Mesendoderm (in vitro differentiated cells): ENCODE results near the gene NLRC5.

Experiments used
- DNase-seq: peaks from one replicate; pipeline ENCODE4 v3.0.0; 2013
- H2AK5ac ChIP-seq: 2 replicates; pipeline ENCODE4 v1.6.1; 2013; ENCODE audit warnings: low read length, inconsistent platforms
- H2BK120ac ChIP-seq: 2 replicates; pipeline ENCODE4 v1.6.1; 2013; ENCODE audit warnings: low read depth, mild to moderate bottlenecking, low read length, moderate library complexity, mixed read lengths
- H2BK15ac ChIP-seq: replicated peaks from 2 replicates; pipeline ENCODE4 v1.6.1; 2013; ENCODE audit warnings: low read depth, mild to moderate bottlenecking, moderate library complexity
- H2BK5ac ChIP-seq: 2 replicates; pipeline ENCODE4 v1.6.1; 2013; ENCODE audit warnings: low read length, inconsistent platforms
- H3K18ac ChIP-seq: 2 replicates; pipeline ENCODE4 v1.6.1; 2013; ENCODE audit warnings: mild to moderate bottlenecking, low read length, mixed read lengths
- H3K23ac ChIP-seq: one replicate; pipeline ENCODE4 v1.6.1; 2013; ENCODE audit warnings: low read length
- H3K27ac ChIP-seq: 2 replicates; pipeline ENCODE4 v1.5.1; 2013; ENCODE audit warnings: low read depth, mild to moderate bottlenecking, inconsistent platforms, low read length, moderate library complexity
- H3K27me3 ChIP-seq: 2 replicates; pipeline ENCODE4 v1.6.1; 2013; ENCODE audit warnings: low read length, control low read depth, mild to moderate bottlenecking, inconsistent platforms; ENCODE audit not compliant: insufficient read depth, poor library complexity
- H3K36me3 ChIP-seq: 2 replicates; pipeline ENCODE4 v1.6.1; 2013; ENCODE audit warnings: low read length, inconsistent platforms; ENCODE audit not compliant: control insufficient read depth, insufficient read depth
- H3K4ac ChIP-seq: one replicate; pipeline ENCODE4 v1.6.1; 2013; ENCODE audit warnings: low read depth, mild to moderate bottlenecking, low read length, moderate library complexity
- H3K4me1 ChIP-seq: 2 replicates; pipeline ENCODE4 v1.6.1; 2013; ENCODE audit warnings: low read depth, low read length, inconsistent platforms; ENCODE audit not compliant: control insufficient read depth
- H3K4me2 ChIP-seq: 2 replicates; pipeline ENCODE4 v1.6.1; 2013; ENCODE audit warnings: low read length
- H3K4me3 ChIP-seq: 2 replicates; pipeline ENCODE4 v1.5.1; 2013; ENCODE audit warnings: mild to moderate bottlenecking, low read length
- H3K56ac ChIP-seq: one replicate; pipeline ENCODE4 v1.6.1; 2013; ENCODE audit warnings: low read length
- H3K79me1 ChIP-seq: 2 replicates; pipeline ENCODE4 v1.6.1; 2013; ENCODE audit warnings: low read length, inconsistent platforms
- H3K79me2 ChIP-seq: 2 replicates; pipeline ENCODE4 v1.6.1; 2013; ENCODE audit warnings: mild to moderate bottlenecking, low read length; ENCODE audit not compliant: control insufficient read depth, insufficient read depth
- H3K9ac ChIP-seq: 2 replicates; pipeline ENCODE4 v1.6.1; 2013; ENCODE audit warnings: low read length, inconsistent platforms
- H4K5ac ChIP-seq: one replicate; pipeline ENCODE4 v1.6.1; 2013; ENCODE audit warnings: low read length
- H4K8ac ChIP-seq: one replicate; pipeline ENCODE4 v1.6.1; 2013; ENCODE audit warnings: low read depth, mild to moderate bottlenecking, control low read depth, low read length, moderate library complexity
- WGBS: extraction: QIAGEN DNeasy Blood & Tissue Kit; methylation state at CpG from one replicate; pipeline ENCODE4 v1.1.7; 2013; ENCODE audit warnings: low lambda C conversion rate, missing lambda C conversion rate; ENCODE audit not compliant: insufficient coverage; ENCODE audit errors: extremely low coverage; 5-methylcytosine and 5-hydroxymethylcytosine counted together

NLRC5 gene

GRCh38 chr16:57111420-57111819 is 122.1 kb downstream of the NLRC5 start:
- Histone ChIP-seq H3K56ac (no peak overlapping the region), H2BK5ac (no peak overlapping the region), H3K18ac (no peak overlapping the region), H3K4me2 (no peak overlapping the region), H3K4ac (no peak overlapping the region), H3K4me1 (no peaks in the 10 kb centered on the region), H2BK120ac (no peak overlapping the region), H3K79me2 (no peaks in the 10 kb centered on the region), H2AK5ac (no peak overlapping the region), H4K8ac (no peak overlapping the region), H4K5ac (no peak overlapping the region), H3K27ac (no peak overlapping the region), H2BK15ac (no peak overlapping the region), H3K27me3 (no peaks in the 10 kb centered on the region), H3K23ac (no peak overlapping the region), H3K36me3 (no peaks in the 10 kb centered on the region), H3K9ac (no peak overlapping the region), H3K4me3 (no peak overlapping the region), H3K79me1 (no peaks in the 10 kb centered on the region)
- DNase-seq = no peak
- WGBS = no CpG with 5 or more reads among the region's 2 CpGs

GRCh38 chr16:57112403-57113041 is 123.2 kb downstream of the NLRC5 start:
- Histone ChIP-seq H3K27me3 (no peaks in the 10 kb centered on the region), H3K79me1 (no peaks in the 10 kb centered on the region), H2AK5ac (no peak overlapping the region), H3K79me2 (no peaks in the 10 kb centered on the region), H4K5ac (no peak overlapping the region), H2BK15ac (no peak overlapping the region), H3K18ac (no peak overlapping the region), H3K4me2 (no peak overlapping the region), H3K4me1 (no peaks in the 10 kb centered on the region), H3K56ac (no peak overlapping the region), H3K23ac (no peak overlapping the region), H3K4me3 (no peak overlapping the region), H3K9ac (no peak overlapping the region), H3K36me3 (no peaks in the 10 kb centered on the region), H3K4ac (no peak overlapping the region), H4K8ac (no peak overlapping the region), H2BK5ac (no peak overlapping the region), H2BK120ac (no peak overlapping the region), H3K27ac (no peak overlapping the region)
- WGBS = no CpG with 5 or more reads among the region's 10 CpGs
- DNase-seq = no peak

GRCh38 chr16:57113042-57113453 is 123.7 kb downstream of the NLRC5 start:
- Histone ChIP-seq H3K36me3 (no peaks in the 10 kb centered on the region), H2BK120ac (no peak overlapping the region), H3K4me2 (no peak overlapping the region), H3K18ac (no peak overlapping the region), H3K79me1 (no peaks in the 10 kb centered on the region), H3K27ac (no peak overlapping the region), H3K27me3 (no peaks in the 10 kb centered on the region), H2AK5ac (no peak overlapping the region), H3K4me3 (no peak overlapping the region), H3K79me2 (no peaks in the 10 kb centered on the region), H3K9ac (no peak overlapping the region), H4K5ac (no peak overlapping the region), H2BK15ac (no peak overlapping the region), H3K4ac (no peak overlapping the region), H4K8ac (no peak overlapping the region), H3K56ac (no peak overlapping the region), H3K23ac (no peak overlapping the region), H2BK5ac (no peak overlapping the region), H3K4me1 (no peaks in the 10 kb centered on the region)
- no peak for DNase-seq
- no CpG with 5 or more reads among the region's 14 CpGs for WGBS

- Histone ChIP-seq H4K8ac (no peak overlapping the region), H3K18ac (no peak overlapping the region), H2BK15ac (no peak overlapping the region), H3K27ac (no peak overlapping the region), H2AK5ac (no peak overlapping the region), H2BK120ac (no peak overlapping the region), H3K9ac (no peak overlapping the region), H4K5ac (no peak overlapping the region), H3K23ac (no peak overlapping the region), H3K56ac (no peak overlapping the region), H2BK5ac (no peak overlapping the region), H3K36me3 (no peaks in the 10 kb centered on the region), H3K79me1 (no peaks in the 10 kb centered on the region), H3K4ac (no peak overlapping the region), H3K79me2 (no peaks in the 10 kb centered on the region), H3K4me2 (no peak overlapping the region), H3K4me1 (no peaks in the 10 kb centered on the region), H3K27me3 (no peaks in the 10 kb centered on the region), H3K4me3 (no peak overlapping the region)
- no peak for DNase-seq
- no CpG with 5 or more reads among the region's 5 CpGs for WGBS
These were observed 124.3 kb downstream of the NLRC5 start for GRCh38 chr16:57113664-57114063.

- H2BK5ac ChIP-seq = no peak overlapping the region
- no peak overlapping the region for H3K4ac ChIP-seq
- no peak overlapping the region for H2BK120ac ChIP-seq
- no peak overlapping the region for H3K23ac ChIP-seq
- H3K18ac ChIP-seq = no peak overlapping the region
- no peak overlapping the region for H3K9ac ChIP-seq
- no peak overlapping the region for H3K4me2 ChIP-seq
- H3K79me1 ChIP-seq = no peaks in the 10 kb centered on the region
- H3K27ac ChIP-seq = no peak overlapping the region
- H2BK15ac ChIP-seq = no peak overlapping the region
- H3K36me3 ChIP-seq = no peaks in the 10 kb centered on the region
- no CpG with 5 or more reads among the region's 10 CpGs for WGBS
- no peaks in the 10 kb centered on the region for H3K27me3 ChIP-seq
- no peak overlapping the region for H2AK5ac ChIP-seq
- H4K8ac ChIP-seq = no peak overlapping the region
- DNase-seq = no peak
- H3K79me2 ChIP-seq = no peaks in the 10 kb centered on the region
- no peaks in the 10 kb centered on the region for H3K4me1 ChIP-seq
- H3K4me3 ChIP-seq = no peak overlapping the region
- H3K56ac ChIP-seq = no peak overlapping the region
- H4K5ac ChIP-seq = no peak overlapping the region
These were observed 125.8 kb downstream of the NLRC5 start for GRCh38 chr16:57115168-57115513.

GRCh38 chr16:57115514-57116182 is 126.3 kb downstream of the NLRC5 start:
- no CpG with 5 or more reads among the region's 25 CpGs for WGBS
- no peak overlapping the region for H3K27ac ChIP-seq
- H3K4ac ChIP-seq = no peak overlapping the region
- no peak overlapping the region for H2AK5ac ChIP-seq
- H3K9ac ChIP-seq = no peak overlapping the region
- no peak overlapping the region for H3K56ac ChIP-seq
- no peak overlapping the region for H2BK15ac ChIP-seq
- H3K18ac ChIP-seq = no peak overlapping the region
- no peak for DNase-seq
- no peak overlapping the region for H3K4me2 ChIP-seq
- H4K8ac ChIP-seq = no peak overlapping the region
- H3K4me1 ChIP-seq = no peaks in the 10 kb centered on the region
- H3K79me2 ChIP-seq = no peaks in the 10 kb centered on the region
- no peak overlapping the region for H2BK5ac ChIP-seq
- H3K4me3 ChIP-seq = no peak overlapping the region
- H3K36me3 ChIP-seq = no peaks in the 10 kb centered on the region
- H2BK120ac ChIP-seq = no peak overlapping the region
- H3K23ac ChIP-seq = no peak overlapping the region
- no peaks in the 10 kb centered on the region for H3K27me3 ChIP-seq
- H4K5ac ChIP-seq = no peak overlapping the region
- no peaks in the 10 kb centered on the region for H3K79me1 ChIP-seq
